ENCODE results near the gene NOTCH1. TPM values are rescaled to one million over a fixed set of nuclear protein-coding genes. Genes with fewer than 3 reads are reported as not detected.

Gene NOTCH1
- total RNA-seq, 1 experiment from 2014 or later: 37.2 TPM

DNA sequence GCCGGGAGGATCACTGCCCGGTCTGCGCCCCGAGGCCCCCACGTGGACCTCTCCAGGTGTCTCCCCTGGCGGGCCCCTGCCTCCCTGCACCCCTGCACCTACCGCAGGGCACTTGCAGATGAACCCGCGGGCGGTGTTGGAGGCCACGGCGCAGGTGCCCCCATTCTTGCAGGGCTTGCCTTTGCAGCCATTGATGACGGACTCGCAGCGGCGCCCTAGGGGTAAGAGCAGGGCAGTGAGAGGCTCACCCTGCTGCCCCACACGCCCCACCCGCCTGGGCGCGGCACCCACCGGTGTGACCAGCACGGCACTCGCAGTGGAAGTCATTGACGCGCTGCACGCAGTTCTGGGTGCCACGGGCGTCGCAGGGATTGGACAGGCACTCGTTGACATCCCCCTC, 39.4 kb downstream of the NOTCH1 start:
- intact Hi-C loops (cut with micrococcal nuclease; ENCODE audit: unreplicated experiment): no loop called here

DNA sequence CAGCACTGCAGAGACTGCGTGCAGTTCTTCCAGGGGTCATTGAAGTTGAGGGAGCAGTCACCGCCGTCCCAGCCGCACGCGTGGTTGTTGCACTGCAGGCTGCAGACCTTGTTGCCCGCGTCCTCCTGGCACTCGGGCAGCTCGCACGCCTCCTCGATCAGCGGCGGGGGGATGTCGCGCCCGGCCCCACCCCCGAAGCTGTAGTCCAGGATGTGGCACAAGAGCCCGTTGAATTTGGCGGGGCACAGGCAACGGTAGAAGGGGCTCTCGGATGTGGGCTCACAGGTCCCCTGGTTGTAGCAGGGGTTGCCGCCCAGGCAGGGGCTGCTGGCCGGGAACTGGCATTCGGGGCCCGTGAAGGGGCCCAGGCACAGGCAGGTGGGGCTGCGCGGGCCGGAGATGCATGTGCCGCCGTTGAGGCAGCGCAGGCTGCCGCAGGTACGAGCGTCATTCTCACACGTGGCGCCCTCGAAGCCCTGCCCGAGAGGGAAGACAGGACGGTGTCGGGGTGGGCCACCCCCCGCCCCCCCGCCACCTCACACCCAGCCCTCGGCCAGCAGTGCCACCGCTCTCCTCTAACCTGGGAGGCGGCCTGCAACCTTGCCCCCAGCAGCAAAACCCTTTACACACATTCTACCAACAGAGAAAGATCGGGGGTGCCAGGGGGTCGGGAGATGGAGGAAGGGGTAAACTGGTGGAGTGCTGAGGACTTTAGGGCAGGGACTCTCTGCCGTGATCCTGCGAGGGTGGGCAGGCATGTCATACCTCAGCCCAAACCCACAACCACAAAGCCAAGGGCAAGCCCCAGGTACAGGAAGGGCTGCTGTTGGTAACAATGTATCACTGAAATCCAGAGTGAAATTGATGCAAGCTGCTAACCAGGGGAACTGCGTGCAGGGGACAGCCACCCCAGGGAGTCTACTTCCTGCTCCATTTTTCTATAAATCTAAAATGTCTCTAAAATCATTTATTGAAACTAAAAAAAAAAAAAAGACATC, 40.1 kb downstream of the NOTCH1 start:
- Histone ChIP-seq H3K4me3 (ENCODE audit: low read depth, low read length, poor library complexity, severe bottlenecking) (no peak overlapping the region), H3K27me3 (replicated peaks; ENCODE audit: insufficient read depth, low read depth, low read length, poor library complexity) (no peaks in the 10 kb centered on the region), H3K9me3 (ENCODE audit: low read depth, low read length, poor library complexity, severe bottlenecking) (no peaks in the 10 kb centered on the region), H3K36me3 (ENCODE audit: insufficient read depth, low read length, poor library complexity, severe bottlenecking) (peaks cover 45% of the 10 kb centered on the region), H3K4me1 (ENCODE audit: insufficient read depth, low read length, poor library complexity, severe bottlenecking) (no peaks in the 10 kb centered on the region), H3K27ac (ENCODE audit: low read depth, low read length, poor library complexity, severe bottlenecking) (no peak overlapping the region)
- POLR2A ChIA-PET (ENCODE audit: low non-redundant PET): no interaction called here
- no peak for DNase-seq (ENCODE audit: low spot score)
- no TSS peak for BruUV-seq (replicated peaks)
- CTCF ChIA-PET: no interaction called here
- intact Hi-C loops (cut with micrococcal nuclease; ENCODE audit: unreplicated experiment): no loop called here
- TF ChIP-seq EZH2 (IDR thresholded peaks at IDR 0.05; ENCODE audit: borderline replicate concordance, low read depth, low read length, poor library complexity, severe bottlenecking): no peak
- TF ChIP-seq, protein P1, sequence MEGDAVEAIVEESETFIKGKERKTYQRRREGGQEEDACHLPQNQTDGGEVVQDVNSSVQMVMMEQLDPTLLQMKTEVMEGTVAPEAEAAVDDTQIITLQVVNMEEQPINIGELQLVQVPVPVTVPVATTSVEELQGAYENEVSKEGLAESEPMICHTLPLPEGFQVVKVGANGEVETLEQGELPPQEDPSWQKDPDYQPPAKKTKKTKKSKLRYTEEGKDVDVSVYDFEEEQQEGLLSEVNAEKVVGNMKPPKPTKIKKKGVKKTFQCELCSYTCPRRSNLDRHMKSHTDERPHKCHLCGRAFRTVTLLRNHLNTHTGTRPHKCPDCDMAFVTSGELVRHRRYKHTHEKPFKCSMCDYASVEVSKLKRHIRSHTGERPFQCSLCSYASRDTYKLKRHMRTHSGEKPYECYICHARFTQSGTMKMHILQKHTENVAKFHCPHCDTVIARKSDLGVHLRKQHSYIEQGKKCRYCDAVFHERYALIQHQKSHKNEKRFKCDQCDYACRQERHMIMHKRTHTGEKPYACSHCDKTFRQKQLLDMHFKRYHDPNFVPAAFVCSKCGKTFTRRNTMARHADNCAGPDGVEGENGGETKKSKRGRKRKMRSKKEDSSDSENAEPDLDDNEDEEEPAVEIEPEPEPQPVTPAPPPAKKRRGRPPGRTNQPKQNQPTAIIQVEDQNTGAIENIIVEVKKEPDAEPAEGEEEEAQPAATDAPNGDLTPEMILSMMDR (conservative IDR thresholded peaks at IDR 0.05; ENCODE audit: low read depth, low read length): no peak

More for the DNA sequence above, 39.4 kb downstream of the NOTCH1 start:
- CTCF ChIA-PET: no interaction called here
- H3K36me3 ChIP-seq (ENCODE audit: insufficient read depth, low read length, poor library complexity, severe bottlenecking): peaks cover 43% of the 10 kb centered on the region
- no peaks in the 10 kb centered on the region for H3K9me3 ChIP-seq (ENCODE audit: low read depth, low read length, poor library complexity, severe bottlenecking)
- no peaks in the 10 kb centered on the region for H3K27me3 ChIP-seq (replicated peaks; ENCODE audit: insufficient read depth, low read depth, low read length, poor library complexity)
- no peak for DNase-seq (ENCODE audit: low spot score)
- POLR2A ChIA-PET (ENCODE audit: low non-redundant PET): no interaction called here
- BruUV-seq (replicated peaks): no TSS peak
- H3K27ac ChIP-seq (ENCODE audit: low read depth, low read length, poor library complexity, severe bottlenecking): no peak overlapping the region
- TF ChIP-seq, protein P1 (conservative IDR thresholded peaks at IDR 0.05; ENCODE audit: low read depth, low read length): no peak
- TF ChIP-seq EZH2 (IDR thresholded peaks at IDR 0.05; ENCODE audit: borderline replicate concordance, low read depth, low read length, poor library complexity, severe bottlenecking): no peak
- no peak overlapping the region for H3K4me3 ChIP-seq (ENCODE audit: low read depth, low read length, poor library complexity, severe bottlenecking)
- no peaks in the 10 kb centered on the region for H3K4me1 ChIP-seq (ENCODE audit: insufficient read depth, low read length, poor library complexity, severe bottlenecking)

DNA sequence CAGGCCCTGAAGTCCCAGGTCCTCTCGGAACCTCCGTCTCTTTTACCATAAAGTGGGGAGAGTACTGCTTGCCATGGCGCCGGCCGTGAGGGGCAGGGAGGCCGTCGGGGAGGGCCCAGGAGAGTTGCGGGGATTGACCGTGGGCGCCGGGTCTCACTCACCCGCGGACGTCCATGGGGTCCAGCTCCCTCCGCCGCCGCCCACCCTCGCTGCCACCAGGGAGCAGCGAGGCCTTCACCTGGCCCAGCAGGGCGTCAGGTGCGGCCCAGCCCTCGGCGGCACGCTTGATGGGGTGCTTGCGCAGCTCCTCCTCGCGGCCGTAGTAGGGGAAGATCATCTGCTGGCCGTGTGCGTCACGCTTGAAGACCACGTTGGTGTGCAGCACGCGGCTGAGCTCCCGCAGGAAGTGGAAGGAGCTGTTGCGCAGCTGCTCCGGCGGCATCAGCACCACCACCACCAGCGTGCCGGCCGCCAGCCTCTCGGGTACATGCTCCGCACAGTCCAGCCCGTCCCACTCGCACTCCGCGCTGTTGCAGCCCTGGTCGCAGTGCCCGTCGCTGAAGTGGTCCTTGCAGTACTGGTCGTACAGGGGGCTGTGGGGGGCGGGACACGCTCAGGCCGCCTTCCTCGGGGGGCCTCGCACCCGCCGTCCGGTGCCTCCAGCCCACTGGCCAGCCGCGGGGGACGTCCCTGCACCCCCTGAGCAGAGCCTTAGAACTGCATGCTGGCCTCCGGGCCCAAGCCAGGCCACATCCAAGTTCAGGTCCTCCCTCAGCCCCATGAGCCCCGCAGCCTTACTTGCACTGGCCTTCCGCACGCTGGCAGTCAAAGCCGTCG, 41.1 kb downstream of the NOTCH1 start:
- Histone ChIP-seq H3K4me1 (ENCODE audit: insufficient read depth, low read length, poor library complexity, severe bottlenecking) (no peaks in the 10 kb centered on the region), H3K27me3 (replicated peaks; ENCODE audit: insufficient read depth, low read depth, low read length, poor library complexity) (no peaks in the 10 kb centered on the region), H3K27ac (ENCODE audit: low read depth, low read length, poor library complexity, severe bottlenecking) (no peak overlapping the region), H3K36me3 (ENCODE audit: insufficient read depth, low read length, poor library complexity, severe bottlenecking) (peaks cover 51% of the 10 kb centered on the region), H3K4me3 (ENCODE audit: low read depth, low read length, poor library complexity, severe bottlenecking) (no peak overlapping the region), H3K9me3 (ENCODE audit: low read depth, low read length, poor library complexity, severe bottlenecking) (no peaks in the 10 kb centered on the region)
- CTCF ChIA-PET: no interaction called here
- no TSS peak for BruUV-seq (replicated peaks)
- intact Hi-C loops (cut with micrococcal nuclease; ENCODE audit: unreplicated experiment): no loop called here
- POLR2A ChIA-PET (ENCODE audit: low non-redundant PET): no interaction called here
- DNase-seq (ENCODE audit: low spot score): no peak
- no peak for TF ChIP-seq EZH2 (IDR thresholded peaks at IDR 0.05; ENCODE audit: borderline replicate concordance, low read depth, low read length, poor library complexity, severe bottlenecking)
- TF ChIP-seq, protein P1 (conservative IDR thresholded peaks at IDR 0.05; ENCODE audit: low read depth, low read length): no peak

Data from A673 (cell line).